Liver (tissue), 9 donors: Measurements from ENCODE around the gene IGF2BP2. TPM values are rescaled to one million over a fixed set of nuclear protein-coding genes. Genes with fewer than 3 reads are reported as not detected.

ENCODE experiments used
- DNase-seq: peaks from one replicate; pipeline ENCODE4 v3.0.0-alpha.2; 2017; ENCODE audit warnings: low spot score
- H3K27ac ChIP-seq, 2 donors: one replicate each; pipeline ENCODE4 v1.7.0; 2013; ENCODE audit warnings: inconsistent platforms in 2 of 2, low read length in 2 of 2, control low read depth in 1 of 2, low read depth in 1 of 2, mild to moderate bottlenecking in 1 of 2
- H3K27me3 ChIP-seq, 4 donors: one replicate each; pipeline versions ENCODE4 v1.6.1 to v1.7.0; 2013; ENCODE audit warnings: low read length in 3 of 4, inconsistent platforms in 1 of 4, mild to moderate bottlenecking in 1 of 4, moderate library complexity in 1 of 4; ENCODE audit not compliant: control insufficient read depth in 4 of 4, insufficient read depth in 4 of 4
- H3K36me3 ChIP-seq, 4 donors: one replicate each; pipeline versions ENCODE4 v1.6.1 to v1.7.0; 2013; ENCODE audit warnings: low read length in 3 of 4, mild to moderate bottlenecking in 3 of 4, low read depth in 1 of 4, moderate library complexity in 1 of 4; ENCODE audit not compliant: control insufficient read depth in 4 of 4, insufficient read depth in 3 of 4
- H3K4me1 ChIP-seq, 4 donors: one replicate each; pipeline versions ENCODE4 v1.6.1 to v1.7.0; 2013; ENCODE audit warnings: low read length in 3 of 4, mild to moderate bottlenecking in 3 of 4, moderate library complexity in 1 of 4; ENCODE audit not compliant: control insufficient read depth in 4 of 4, insufficient read depth in 4 of 4
- H3K4me3 ChIP-seq, 3 donors: one replicate each; pipeline versions ENCODE4 v1.6.1 to v1.7.0; 2013; ENCODE audit warnings: low read length in 3 of 3, control low read depth in 1 of 3, low read depth in 1 of 3, mild to moderate bottlenecking in 1 of 3
- H3K9ac ChIP-seq, 2 donors: one replicate each; pipeline ENCODE4 v1.7.0; 2013; ENCODE audit warnings: low read length in 2 of 2, mild to moderate bottlenecking in 2 of 2, moderate library complexity in 2 of 2, control low read depth in 1 of 2, low read depth in 1 of 2
- H3K9me3 ChIP-seq, 4 donors: one replicate each; pipeline versions ENCODE4 v1.6.1 to v1.7.0; 2013; ENCODE audit warnings: low read length in 3 of 4; ENCODE audit not compliant: control insufficient read depth in 4 of 4
- FOXA1 ChIP-seq: IDR thresholded peaks from 2 replicates; pipeline ENCODE4 v1.6.1; 2016; ENCODE audit warnings: antibody characterized with exemption
- FOXA2 ChIP-seq: IDR thresholded peaks from 2 replicates; pipeline ENCODE4 v1.6.1; 2016; ENCODE audit warnings: antibody characterized with exemption
- GABPA ChIP-seq, 2 donors: IDR thresholded peaks in 1 of 2; conservative IDR thresholded peaks in 1 of 2; 2 replicates each; pipeline ENCODE4 v1.6.1; 2016; ENCODE audit warnings: antibody characterized with exemption in 2 of 2, mild to moderate bottlenecking in 1 of 2, moderate library complexity in 1 of 2
- HNF4G ChIP-seq: IDR thresholded peaks from 2 replicates; pipeline ENCODE4 v1.6.1; 2016; ENCODE audit warnings: antibody characterized with exemption
- JUND ChIP-seq, 2 donors: IDR thresholded peaks; 2 replicates each; pipeline ENCODE4 v1.6.1; 2016; ENCODE audit warnings: antibody characterized with exemption in 2 of 2
- NR2F2 ChIP-seq: IDR thresholded peaks from 2 replicates; pipeline ENCODE4 v1.6.1; 2016; ENCODE audit warnings: antibody characterized with exemption
- RAD21 ChIP-seq, 2 donors: IDR thresholded peaks; 2 replicates each; pipeline ENCODE4 v1.6.1; 2016; ENCODE audit warnings: antibody characterized with exemption in 2 of 2, mild to moderate bottlenecking in 2 of 2
- RXRA ChIP-seq, 2 donors: IDR thresholded peaks; 2 replicates each; pipeline ENCODE4 v1.6.1; 2017 to 2018; ENCODE audit warnings: antibody characterized with exemption in 2 of 2, mild to moderate bottlenecking in 1 of 2
- SP1 ChIP-seq: IDR thresholded peaks from 2 replicates; pipeline ENCODE4 v1.6.1; 2018; ENCODE audit warnings: antibody characterized with exemption, mild to moderate bottlenecking
- TAF1 ChIP-seq: conservative IDR thresholded peaks from 2 replicates; pipeline ENCODE4 v1.6.1; 2016; ENCODE audit warnings: antibody characterized with exemption, mild to moderate bottlenecking
- YY1 ChIP-seq: IDR thresholded peaks from 2 replicates; pipeline ENCODE4 v1.6.1; 2016; ENCODE audit warnings: antibody characterized with exemption, mild to moderate bottlenecking
- WGBS: extraction: QIAGEN DNeasy Blood & Tissue Kit; methylation state at CpG from one replicate; pipeline ENCODE4 v1.1.7; 2013; 5-methylcytosine and 5-hydroxymethylcytosine counted together
- polyA plus RNA-seq, 2 donors: library from polyadenylated mRNA; stranded (reverse) in 1 of 2; unstranded in 1 of 2; fragments of 200-250 nt in 1 of 2; fragments of >200 nt in 1 of 2; fragmentation: Nextera tagmentation in 1 of 2; extraction: Ambion mirVana in 1 of 2; gene quantifications; one replicate each; pipeline versions ENCODE4 v1.2.1 to v1.2.3, GENCODE V29; 2013 to 2015
- total RNA-seq, 2 donors: library from RNA; depleted of rRNA; stranded (reverse); fragments of >200 nt; gene quantifications; one replicate each; pipeline ENCODE4 v1.2.3, GENCODE V29; 2014
- TF ChIP-seq, protein P1 (sequence below): IDR thresholded peaks from 2 replicates; pipeline ENCODE4 v1.6.1; 2016; ENCODE audit warnings: antibody characterized with exemption
- TF ChIP-seq, protein P2 (sequence below): fragments of 150-350 bp; IDR thresholded peaks from 2 replicates; pipeline ENCODE4 v1.5.1; 2017; ENCODE audit warnings: improper control_type of control experiment, low read depth, low read length; ENCODE audit not compliant: missing input control
- TF ChIP-seq, protein P3 (sequence below): IDR thresholded peaks from 2 replicates; pipeline ENCODE4 v1.6.1; 2016; ENCODE audit warnings: antibody characterized with exemption
- TF ChIP-seq, protein P4 (sequence below): IDR thresholded peaks from 2 replicates; pipeline ENCODE4 v1.6.1; 2016; ENCODE audit warnings: antibody characterized with exemption
- TF ChIP-seq, protein P5 (sequence below): IDR thresholded peaks from 2 replicates; pipeline ENCODE4 v1.6.1; 2016; ENCODE audit warnings: antibody characterized with exemption, mild to moderate bottlenecking
- donor health status: healthy.
- donor health status: healthy.
- donor health status: healthy.
- donor health status: healthy.
- donor health status: healthy.

IGF2BP2 gene
- total and polyA plus RNA-seq, 4 donors = 0.67 to 35.0 (median 1.7) TPM

DNA sequence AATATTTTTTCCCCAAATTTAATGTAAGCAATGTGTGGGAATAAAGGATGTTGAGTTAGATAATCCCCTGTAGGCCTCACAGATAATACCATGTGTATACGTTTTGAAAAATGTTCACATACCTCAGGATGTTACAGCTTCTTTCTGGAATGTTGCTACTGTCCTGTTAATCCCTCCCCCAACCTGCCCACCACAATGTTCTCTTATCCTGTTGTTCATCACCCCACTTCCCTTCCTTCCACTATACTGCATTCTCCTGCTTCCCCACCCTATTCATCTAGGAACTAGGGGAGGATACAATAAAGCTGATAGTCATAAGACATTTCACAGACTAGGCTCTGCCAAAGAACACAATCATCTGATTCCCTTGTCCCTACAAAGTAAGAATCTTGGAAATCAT, 92.1 kb downstream of the IGF2BP2 start:
- Histone ChIP-seq H3K4me3 (no peak overlapping the region), H3K36me3 (no peaks in the 10 kb centered on the region), H3K9ac (no peak overlapping the region), H3K9me3 (no peaks in the 10 kb centered on the region), H3K4me1 (no peaks in the 10 kb centered on the region), H3K27me3 (no peaks in the 10 kb centered on the region), H3K27ac (no peak overlapping the region)
- TF ChIP-seq YY1 (no peak), NR2F2 (no peak), RXRA (IDR thresholded peaks at IDR 0.05) (no peak), RAD21 (IDR thresholded peaks at IDR 0.05) (no peak), HNF4G (no peak), GABPA (IDR thresholded peaks at IDR 0.05 in 1 of 2, conservative IDR thresholded peaks at IDR 0.05 in 1 of 2) (no peak), FOXA2 (no peak), TAF1 (no peak), SP1 (no peak)
- TF ChIP-seq, protein P1, sequence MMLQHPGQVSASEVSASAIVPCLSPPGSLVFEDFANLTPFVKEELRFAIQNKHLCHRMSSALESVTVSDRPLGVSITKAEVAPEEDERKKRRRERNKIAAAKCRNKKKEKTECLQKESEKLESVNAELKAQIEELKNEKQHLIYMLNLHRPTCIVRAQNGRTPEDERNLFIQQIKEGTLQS = no peak
- TF ChIP-seq, protein P2, sequence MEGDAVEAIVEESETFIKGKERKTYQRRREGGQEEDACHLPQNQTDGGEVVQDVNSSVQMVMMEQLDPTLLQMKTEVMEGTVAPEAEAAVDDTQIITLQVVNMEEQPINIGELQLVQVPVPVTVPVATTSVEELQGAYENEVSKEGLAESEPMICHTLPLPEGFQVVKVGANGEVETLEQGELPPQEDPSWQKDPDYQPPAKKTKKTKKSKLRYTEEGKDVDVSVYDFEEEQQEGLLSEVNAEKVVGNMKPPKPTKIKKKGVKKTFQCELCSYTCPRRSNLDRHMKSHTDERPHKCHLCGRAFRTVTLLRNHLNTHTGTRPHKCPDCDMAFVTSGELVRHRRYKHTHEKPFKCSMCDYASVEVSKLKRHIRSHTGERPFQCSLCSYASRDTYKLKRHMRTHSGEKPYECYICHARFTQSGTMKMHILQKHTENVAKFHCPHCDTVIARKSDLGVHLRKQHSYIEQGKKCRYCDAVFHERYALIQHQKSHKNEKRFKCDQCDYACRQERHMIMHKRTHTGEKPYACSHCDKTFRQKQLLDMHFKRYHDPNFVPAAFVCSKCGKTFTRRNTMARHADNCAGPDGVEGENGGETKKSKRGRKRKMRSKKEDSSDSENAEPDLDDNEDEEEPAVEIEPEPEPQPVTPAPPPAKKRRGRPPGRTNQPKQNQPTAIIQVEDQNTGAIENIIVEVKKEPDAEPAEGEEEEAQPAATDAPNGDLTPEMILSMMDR = no peak
- TF ChIP-seq, protein P3, sequence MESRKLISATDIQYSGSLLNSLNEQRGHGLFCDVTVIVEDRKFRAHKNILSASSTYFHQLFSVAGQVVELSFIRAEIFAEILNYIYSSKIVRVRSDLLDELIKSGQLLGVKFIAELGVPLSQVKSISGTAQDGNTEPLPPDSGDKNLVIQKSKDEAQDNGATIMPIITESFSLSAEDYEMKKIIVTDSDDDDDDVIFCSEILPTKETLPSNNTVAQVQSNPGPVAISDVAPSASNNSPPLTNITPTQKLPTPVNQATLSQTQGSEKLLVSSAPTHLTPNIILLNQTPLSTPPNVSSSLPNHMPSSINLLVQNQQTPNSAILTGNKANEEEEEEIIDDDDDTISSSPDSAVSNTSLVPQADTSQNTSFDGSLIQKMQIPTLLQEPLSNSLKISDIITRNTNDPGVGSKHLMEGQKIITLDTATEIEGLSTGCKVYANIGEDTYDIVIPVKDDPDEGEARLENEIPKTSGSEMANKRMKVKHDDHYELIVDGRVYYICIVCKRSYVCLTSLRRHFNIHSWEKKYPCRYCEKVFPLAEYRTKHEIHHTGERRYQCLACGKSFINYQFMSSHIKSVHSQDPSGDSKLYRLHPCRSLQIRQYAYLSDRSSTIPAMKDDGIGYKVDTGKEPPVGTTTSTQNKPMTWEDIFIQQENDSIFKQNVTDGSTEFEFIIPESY = no peak
- DNase-seq = no peak
- WGBS = 60% methylated on average over 1 of the region's 1 CpG

DNA sequence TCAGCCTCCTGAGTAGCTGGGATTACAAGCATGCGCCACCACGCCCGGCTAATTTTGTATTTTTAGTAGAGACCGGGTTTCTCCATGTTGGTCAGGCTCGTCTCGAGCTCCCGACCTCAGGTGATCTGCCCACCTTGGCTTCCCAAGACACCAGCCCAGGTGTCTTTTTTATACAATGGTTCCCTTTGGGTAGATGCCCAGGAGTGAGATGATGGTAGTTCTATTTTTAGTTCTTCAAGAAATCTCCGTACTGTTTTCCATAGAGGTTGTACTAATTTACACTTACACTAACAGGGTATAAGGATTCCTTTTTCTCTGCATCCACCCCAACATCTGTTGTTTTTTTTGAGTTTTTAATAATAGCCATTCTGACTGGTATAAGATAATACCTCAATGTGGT, 94.3 kb downstream of the IGF2BP2 start:
- Histone ChIP-seq H3K4me1 (no peaks in the 10 kb centered on the region), H3K27me3 (no peaks in the 10 kb centered on the region), H3K27ac (no peak overlapping the region), H3K9ac (no peak overlapping the region), H3K9me3 (no peaks in the 10 kb centered on the region), H3K4me3 (no peak overlapping the region), H3K36me3 (no peaks in the 10 kb centered on the region)
- 96% methylated on average over 8 of the region's 8 CpGs for WGBS
- no peak for DNase-seq
- TF ChIP-seq HNF4G = no peak
- TF ChIP-seq, protein P4, sequence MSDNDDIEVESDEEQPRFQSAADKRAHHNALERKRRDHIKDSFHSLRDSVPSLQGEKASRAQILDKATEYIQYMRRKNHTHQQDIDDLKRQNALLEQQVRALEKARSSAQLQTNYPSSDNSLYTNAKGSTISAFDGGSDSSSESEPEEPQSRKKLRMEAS = no peak
- no peak for TF ChIP-seq JUND (IDR thresholded peaks at IDR 0.05)
- no peak for TF ChIP-seq YY1
- TF ChIP-seq FOXA1 = no peak
- no peak for TF ChIP-seq RXRA (IDR thresholded peaks at IDR 0.05)
- TF ChIP-seq, protein P5, sequence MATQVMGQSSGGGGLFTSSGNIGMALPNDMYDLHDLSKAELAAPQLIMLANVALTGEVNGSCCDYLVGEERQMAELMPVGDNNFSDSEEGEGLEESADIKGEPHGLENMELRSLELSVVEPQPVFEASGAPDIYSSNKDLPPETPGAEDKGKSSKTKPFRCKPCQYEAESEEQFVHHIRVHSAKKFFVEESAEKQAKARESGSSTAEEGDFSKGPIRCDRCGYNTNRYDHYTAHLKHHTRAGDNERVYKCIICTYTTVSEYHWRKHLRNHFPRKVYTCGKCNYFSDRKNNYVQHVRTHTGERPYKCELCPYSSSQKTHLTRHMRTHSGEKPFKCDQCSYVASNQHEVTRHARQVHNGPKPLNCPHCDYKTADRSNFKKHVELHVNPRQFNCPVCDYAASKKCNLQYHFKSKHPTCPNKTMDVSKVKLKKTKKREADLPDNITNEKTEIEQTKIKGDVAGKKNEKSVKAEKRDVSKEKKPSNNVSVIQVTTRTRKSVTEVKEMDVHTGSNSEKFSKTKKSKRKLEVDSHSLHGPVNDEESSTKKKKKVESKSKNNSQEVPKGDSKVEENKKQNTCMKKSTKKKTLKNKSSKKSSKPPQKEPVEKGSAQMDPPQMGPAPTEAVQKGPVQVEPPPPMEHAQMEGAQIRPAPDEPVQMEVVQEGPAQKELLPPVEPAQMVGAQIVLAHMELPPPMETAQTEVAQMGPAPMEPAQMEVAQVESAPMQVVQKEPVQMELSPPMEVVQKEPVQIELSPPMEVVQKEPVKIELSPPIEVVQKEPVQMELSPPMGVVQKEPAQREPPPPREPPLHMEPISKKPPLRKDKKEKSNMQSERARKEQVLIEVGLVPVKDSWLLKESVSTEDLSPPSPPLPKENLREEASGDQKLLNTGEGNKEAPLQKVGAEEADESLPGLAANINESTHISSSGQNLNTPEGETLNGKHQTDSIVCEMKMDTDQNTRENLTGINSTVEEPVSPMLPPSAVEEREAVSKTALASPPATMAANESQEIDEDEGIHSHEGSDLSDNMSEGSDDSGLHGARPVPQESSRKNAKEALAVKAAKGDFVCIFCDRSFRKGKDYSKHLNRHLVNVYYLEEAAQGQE = no peak
- TF ChIP-seq, protein P3 = no peak
